ENCODE measurements around the gene PAFAH2. TPM values are rescaled to one million over a fixed set of nuclear protein-coding genes. Genes with fewer than 3 reads are reported as not detected.

The PAFAH2 gene
- total and polyA plus RNA-seq, 2 of the 8 experiments (the other 6 are each of a cell fraction or from before 2014, with no cell fraction given) = 7.7 to 9.3 TPM

DNA sequence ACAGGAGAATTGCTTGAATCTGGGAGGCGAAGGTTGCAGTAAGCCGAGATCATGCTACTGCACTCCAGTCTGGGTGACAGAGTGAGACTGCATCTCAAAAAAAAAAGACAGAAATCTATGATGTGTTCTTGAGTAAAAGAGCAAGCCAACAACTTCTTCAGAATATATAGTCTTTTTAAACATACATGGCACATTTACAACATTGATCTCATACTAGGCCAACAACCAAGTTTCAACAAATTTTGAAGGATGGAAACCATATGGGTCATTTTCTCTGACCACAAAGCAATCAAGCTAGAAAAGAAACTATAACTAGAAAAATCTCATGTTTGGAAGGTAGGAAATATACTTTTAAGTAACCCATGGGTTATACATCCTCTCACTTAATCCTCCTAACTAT, 38.3 kb downstream of the PAFAH2 start:
- Histone ChIP-seq H2BK12ac (ENCODE audit: low read depth, low read length) (no peak overlapping the region), H3K56ac (replicated peaks; ENCODE audit: insufficient read length, low read depth, low read length) (no peak overlapping the region), H2AK5ac (ENCODE audit: low read depth, low read length) (no peak overlapping the region), H2BK20ac (ENCODE audit: low read length) (no peak overlapping the region), H3K14ac (ENCODE audit: insufficient read length) (no peak overlapping the region), H3K4me1 (replicated peaks in 1 of 4; ENCODE audit: control insufficient read depth in 3 of 4, insufficient read depth in 4 of 4, low read length in 3 of 4) (peaks cover 0 to 2% (median under 1%) of the 10 kb centered on the region in 4 experiments; a peak in 2 of 7 replicates), H2BK15ac (ENCODE audit: low read length) (no peak overlapping the region), H3K79me2 (ENCODE audit: control insufficient read depth in 1 of 2, insufficient read depth in 2 of 2, low read length in 2 of 2) (no peaks in the 10 kb centered on the region), H3K23me2 (ENCODE audit: low read depth, low read length) (no peaks in the 10 kb centered on the region), H4K91ac (replicated peaks; ENCODE audit: insufficient read length, low read length) (no peak overlapping the region), H4K20me1 (replicated peaks in 1 of 2; ENCODE audit: control insufficient read depth in 1 of 2, insufficient read depth in 2 of 2, low read length in 2 of 2) (no peaks in the 10 kb centered on the region), H4K8ac (ENCODE audit: extremely low read depth, insufficient read depth, low read length) (no peak overlapping the region), H3K27ac (ENCODE audit: low read depth, low read length) (no peak overlapping the region), H4K5ac (ENCODE audit: insufficient read length, low read depth, low read length) (no peak overlapping the region), H3K9ac (replicated peaks in 1 of 4; ENCODE audit: extremely low read depth in 1 of 4, low read depth in 3 of 4, low read length in 3 of 4) (no peak overlapping the region), H3K79me1 (ENCODE audit: low read depth, low read length) (peaks cover 2% of the 10 kb centered on the region; the same call in 1 of the 2 replicates), H3K36me3 (ENCODE audit: control insufficient read depth in 2 of 4, insufficient read depth in 4 of 4, low read length in 3 of 4) (peaks cover 0 to 17% (median 10%) of the 10 kb centered on the region in 4 experiments; a peak in 6 of 8 replicates), H3K4me2 (ENCODE audit: insufficient read depth in 1 of 2, low read depth in 2 of 2, low read length in 2 of 2) (no peak overlapping the region), H2BK120ac (replicated peaks; ENCODE audit: low read depth, low read length) (no peak overlapping the region), H3K18ac (ENCODE audit: extremely low read depth, low read length) (no peak overlapping the region), H3K27me3 (replicated peaks in 1 of 4; ENCODE audit: control insufficient read depth in 3 of 4, extremely low read depth in 1 of 4, insufficient read depth in 3 of 4, low read length in 3 of 4) (no peaks in the 10 kb centered on the region), H3K4me3 (ENCODE audit: extremely low read depth in 1 of 4, insufficient read depth in 2 of 4, low read depth in 3 of 4, low read length in 4 of 4) (no peak overlapping the region), H3K9me3 (ENCODE audit: insufficient read depth in 2 of 2, low read depth in 1 of 2, low read length in 1 of 2) (0 out of 4 replicates have a peak, but pooled peaks cover 0 to 4% of the 10 kb centered on the region in 2 experiments), H3K4ac (replicated peaks; ENCODE audit: insufficient read length, low read depth, low read length) (no peak overlapping the region), H2AFZ (ENCODE audit: low read length) (no peak overlapping the region), H3K23ac (ENCODE audit: insufficient read length) (no peak overlapping the region), H2BK5ac (ENCODE audit: low read depth, low read length) (no peak overlapping the region)
- 100% methylated on average over 2 of the region's 2 CpGs; no CpG with 5 or more reads in 1 of the 2 experiments for WGBS, 2 experiments (ENCODE audit: extremely low coverage in 1 of 2, insufficient coverage in 1 of 2, insufficient read length in 1 of 2, insufficient replicate concordance in 2 of 2, low coverage in 1 of 2, low lambda C conversion rate in 2 of 2, missing lambda C conversion rate in 1 of 2)
- ChIA-PET POLR2A (ENCODE audit: partially characterized antibody) (interaction anchor here (0.9 kb wide), 1 partner anchor 9 kb away, joined by 3 read pairs; no protein-coding TSS in a partner anchor), CTCF (ENCODE audit: partially characterized antibody) (interaction anchor here (1.6 to 4.7 kb wide), 4 partner anchors 8 to 64 kb away, joined by 4 to 37 read pairs (median 14); no protein-coding TSS in a partner anchor)
- no peak for FAIRE-seq
- no peak for DNase-seq (ENCODE audit: low read depth in 1 of 2, low spot score in 2 of 2)
- no peak for TF ChIP-seq RNF2 (IDR thresholded peaks at IDR 0.05; ENCODE audit: borderline replicate concordance, low read depth, low read length, missing control alignments, poor library complexity, severe bottlenecking)
- no peak for TF ChIP-seq ZNF274 (IDR thresholded peaks at IDR 0.05; ENCODE audit: borderline replicate concordance, extremely low read depth, low read length)
- TF ChIP-seq SAP30 (IDR thresholded peaks at IDR 0.05; ENCODE audit: insufficient read depth, insufficient replicate concordance, low read length) = no peak
- TF ChIP-seq CHD2 (IDR thresholded peaks at IDR 0.05; ENCODE audit: low read length) = no peak
- no peak for TF ChIP-seq TBP (IDR thresholded peaks at IDR 0.05; ENCODE audit: low read depth, low read length)
- TF ChIP-seq, protein P1, sequence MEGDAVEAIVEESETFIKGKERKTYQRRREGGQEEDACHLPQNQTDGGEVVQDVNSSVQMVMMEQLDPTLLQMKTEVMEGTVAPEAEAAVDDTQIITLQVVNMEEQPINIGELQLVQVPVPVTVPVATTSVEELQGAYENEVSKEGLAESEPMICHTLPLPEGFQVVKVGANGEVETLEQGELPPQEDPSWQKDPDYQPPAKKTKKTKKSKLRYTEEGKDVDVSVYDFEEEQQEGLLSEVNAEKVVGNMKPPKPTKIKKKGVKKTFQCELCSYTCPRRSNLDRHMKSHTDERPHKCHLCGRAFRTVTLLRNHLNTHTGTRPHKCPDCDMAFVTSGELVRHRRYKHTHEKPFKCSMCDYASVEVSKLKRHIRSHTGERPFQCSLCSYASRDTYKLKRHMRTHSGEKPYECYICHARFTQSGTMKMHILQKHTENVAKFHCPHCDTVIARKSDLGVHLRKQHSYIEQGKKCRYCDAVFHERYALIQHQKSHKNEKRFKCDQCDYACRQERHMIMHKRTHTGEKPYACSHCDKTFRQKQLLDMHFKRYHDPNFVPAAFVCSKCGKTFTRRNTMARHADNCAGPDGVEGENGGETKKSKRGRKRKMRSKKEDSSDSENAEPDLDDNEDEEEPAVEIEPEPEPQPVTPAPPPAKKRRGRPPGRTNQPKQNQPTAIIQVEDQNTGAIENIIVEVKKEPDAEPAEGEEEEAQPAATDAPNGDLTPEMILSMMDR (IDR thresholded peaks at IDR 0.05; ENCODE audit: control extremely low read depth in 1 of 3, insufficient read depth in 1 of 3, low read depth in 1 of 3, low read length in 3 of 3) = no peak
- TF ChIP-seq CHD1 (IDR thresholded peaks at IDR 0.05; ENCODE audit: low read depth, low read length) = no peak
- TF ChIP-seq POU5F1 (IDR thresholded peaks at IDR 0.05; ENCODE audit: low read depth, low read length) = no peak
- TF ChIP-seq SIRT6 (IDR thresholded peaks at IDR 0.05; ENCODE audit: low read length) = no peak
- TF ChIP-seq NANOG (IDR thresholded peaks at IDR 0.05; ENCODE audit: insufficient read depth, low read depth, low read length, poor library complexity, severe bottlenecking) = no peak
- TF ChIP-seq POLR2AphosphoS5 (IDR thresholded peaks at IDR 0.05; ENCODE audit: low read depth, low read length) = no peak

Data from H1 (cell line).